ENCODE results near the gene FUT1. TPM values are rescaled to one million over a fixed set of nuclear protein-coding genes. Genes with fewer than 3 reads are reported as not detected.
A peak's percentile ranks its signal among the peaks of the same experiment; 100 is the strongest.

The FUT1 gene
- total and polyA plus RNA-seq, 4 donors: 0.48 to 6.8 (median 1.0) TPM

- DNase-seq (ENCODE audit: low spot score): no peak
- WGBS: 75% methylated on average over 16 of the region's 16 CpGs
- peak overlapping the region in 1 of 2 donors; percentile 3 for H3K27ac ChIP-seq (ENCODE audit: low read depth in 1 of 2, low read length in 2 of 2)
These were observed 8.2 kb upstream of the FUT1 start for GRCh38 chr19:48760504-48761205.

GRCh38 chr19:48757741-48758144 is 5.3 kb upstream of the FUT1 start:
- Histone ChIP-seq H3K9me3 (ENCODE audit: control insufficient read depth in 4 of 4, low read length in 3 of 4) (no peaks in the 10 kb centered on the region), H3K27me3 (ENCODE audit: control insufficient read depth in 4 of 4, insufficient read depth in 4 of 4, low read length in 3 of 4) (no peaks in the 10 kb centered on the region), H3K4me1 (ENCODE audit: control insufficient read depth in 4 of 4, insufficient read depth in 4 of 4, low read length in 3 of 4) (peaks cover 7 to 26% (median 16%) of the 10 kb centered on the region in 4 donors), H3K4me3 (ENCODE audit: low read depth in 1 of 3, low read length in 3 of 3) (no peak overlapping the region), H3K36me3 (ENCODE audit: control insufficient read depth in 4 of 4, insufficient read depth in 3 of 4, low read depth in 1 of 4, low read length in 3 of 4) (no peaks in the 10 kb centered on the region), H3K27ac (ENCODE audit: low read depth in 1 of 2, low read length in 2 of 2) (peak overlapping the region; percentile 42 to 69), H3K9ac (ENCODE audit: low read depth in 1 of 2, low read length in 2 of 2) (no peak overlapping the region)
- DNase-seq (ENCODE audit: low spot score): no peak
- 81% methylated on average over 14 of the region's 14 CpGs for WGBS
- TF ChIP-seq EGR1 (IDR thresholded peaks at IDR 0.05; ENCODE audit: low read depth in 2 of 2): no peak
- no peak for TF ChIP-seq RAD21 (IDR thresholded peaks at IDR 0.05)
- no peak for TF ChIP-seq REST (IDR thresholded peaks at IDR 0.05)
- no peak for TF ChIP-seq JUND (IDR thresholded peaks at IDR 0.05)
- TF ChIP-seq NR2F2 (IDR thresholded peaks at IDR 0.05): peak; percentile 62
- no peak for TF ChIP-seq FOXA2 (IDR thresholded peaks at IDR 0.05)
- TF ChIP-seq ATF3 (IDR thresholded peaks at IDR 0.05): no peak
- TF ChIP-seq RXRA (IDR thresholded peaks at IDR 0.05): peak in 1 of 2 donors; percentile 52
- no peak for TF ChIP-seq SP1 (IDR thresholded peaks at IDR 0.05)

More at GRCh38 chr19:48760504-48761205, 8.2 kb upstream of the FUT1 start:
- Histone ChIP-seq H3K4me3 (ENCODE audit: low read depth in 1 of 3, low read length in 3 of 3) (no peak overlapping the region), H3K9ac (ENCODE audit: low read depth in 1 of 2, low read length in 2 of 2) (no peak overlapping the region), H3K36me3 (ENCODE audit: control insufficient read depth in 4 of 4, insufficient read depth in 3 of 4, low read depth in 1 of 4, low read length in 3 of 4) (no peaks in the 10 kb centered on the region), H3K4me1 (ENCODE audit: control insufficient read depth in 4 of 4, insufficient read depth in 4 of 4, low read length in 3 of 4) (peaks cover 4 to 16% (median 11%) of the 10 kb centered on the region in 4 donors), H3K9me3 (ENCODE audit: control insufficient read depth in 4 of 4, low read length in 3 of 4) (no peaks in the 10 kb centered on the region), H3K27me3 (ENCODE audit: control insufficient read depth in 4 of 4, insufficient read depth in 4 of 4, low read length in 3 of 4) (no peaks in the 10 kb centered on the region)
- TF ChIP-seq NR2F2 (IDR thresholded peaks at IDR 0.05) (peak; percentile 44), HNF4G (IDR thresholded peaks at IDR 0.05) (peak; percentile 21), SP1 (IDR thresholded peaks at IDR 0.05) (peak; percentile 22), RXRA (IDR thresholded peaks at IDR 0.05) (peak in 1 of 2 donors; percentile 5), ATF3 (IDR thresholded peaks at IDR 0.05) (no peak), HNF4A (conservative IDR thresholded peaks at IDR 0.05) (peak in 1 of 2 donors; percentile 56), GABPA (IDR thresholded peaks at IDR 0.05 in 1 of 2, conservative IDR thresholded peaks at IDR 0.05 in 1 of 2) (no peak), RAD21 (IDR thresholded peaks at IDR 0.05) (no peak), EGR1 (IDR thresholded peaks at IDR 0.05; ENCODE audit: low read depth in 2 of 2) (no peak)

All from liver (tissue), 9 donors.